ENCODE results near the gene GALR1.

GRCh38 chr18:77203071-77203470, 46.6 kb upstream of the GALR1 start:
- TF ChIP-seq POLR2AphosphoS5 (IDR thresholded peaks at IDR 0.05): no peak
- TF ChIP-seq CTCF (IDR thresholded peaks at IDR 0.05): no peak

Measured in stomach (tissue), 4 donors.